Measurements from ENCODE around the gene CDK5RAP1.

Gene CDK5RAP1

DNA sequence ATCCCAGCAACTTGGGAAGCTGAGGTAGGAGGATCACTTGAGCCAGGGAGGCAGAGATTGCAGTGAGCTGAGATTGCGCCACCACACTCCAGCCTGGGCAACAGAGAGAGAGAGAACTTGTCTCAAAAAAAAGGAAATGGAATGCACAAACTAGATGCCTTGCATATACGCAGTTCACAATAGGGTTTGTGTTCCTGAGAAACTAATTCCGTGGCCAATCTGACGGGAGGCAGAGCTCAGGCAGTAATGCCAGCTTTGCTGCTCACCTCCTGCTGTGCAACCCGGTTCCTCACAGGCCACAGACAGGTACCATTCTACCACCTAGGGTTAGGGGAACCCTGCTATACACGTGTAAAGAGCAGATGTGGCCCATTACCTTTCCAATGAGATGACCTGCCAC lies 1.4 kb downstream of the CDK5RAP1 start:
- H3K4me2 ChIP-seq (ENCODE audit: low read depth, low read length, poor library complexity, severe bottlenecking) = peak overlapping the region; percentile 89
- peaks cover 33% of the 10 kb centered on the region for H3K4me1 ChIP-seq (ENCODE audit: insufficient read depth, low read length, poor library complexity, severe bottlenecking)
- H2AFZ ChIP-seq (ENCODE audit: low read length) = no peak overlapping the region
- no peaks in the 10 kb centered on the region for H3K9me2 ChIP-seq (replicated peaks; ENCODE audit: low read depth, low read length)
- peak overlapping the region; percentile 81 for H3K9ac ChIP-seq (ENCODE audit: low read depth, low read length, poor library complexity, severe bottlenecking)
- H3K4me3 ChIP-seq (ENCODE audit: low read length, poor library complexity, severe bottlenecking) = peak overlapping the region; percentile 98
- H3K9me3 ChIP-seq (ENCODE audit: insufficient read depth, low read depth, low read length) = no peaks in the 10 kb centered on the region
- H4K20me1 ChIP-seq (ENCODE audit: insufficient read depth, low read length, poor library complexity, severe bottlenecking) = peaks cover 9% of the 10 kb centered on the region
- no peaks in the 10 kb centered on the region for H3K27me3 ChIP-seq (ENCODE audit: insufficient read depth, low read length, poor library complexity, severe bottlenecking)
- TF ChIP-seq EZH2phosphoT487 (IDR thresholded peaks at IDR 0.05; ENCODE audit: borderline replicate concordance) = no peak
- TF ChIP-seq, protein P1, sequence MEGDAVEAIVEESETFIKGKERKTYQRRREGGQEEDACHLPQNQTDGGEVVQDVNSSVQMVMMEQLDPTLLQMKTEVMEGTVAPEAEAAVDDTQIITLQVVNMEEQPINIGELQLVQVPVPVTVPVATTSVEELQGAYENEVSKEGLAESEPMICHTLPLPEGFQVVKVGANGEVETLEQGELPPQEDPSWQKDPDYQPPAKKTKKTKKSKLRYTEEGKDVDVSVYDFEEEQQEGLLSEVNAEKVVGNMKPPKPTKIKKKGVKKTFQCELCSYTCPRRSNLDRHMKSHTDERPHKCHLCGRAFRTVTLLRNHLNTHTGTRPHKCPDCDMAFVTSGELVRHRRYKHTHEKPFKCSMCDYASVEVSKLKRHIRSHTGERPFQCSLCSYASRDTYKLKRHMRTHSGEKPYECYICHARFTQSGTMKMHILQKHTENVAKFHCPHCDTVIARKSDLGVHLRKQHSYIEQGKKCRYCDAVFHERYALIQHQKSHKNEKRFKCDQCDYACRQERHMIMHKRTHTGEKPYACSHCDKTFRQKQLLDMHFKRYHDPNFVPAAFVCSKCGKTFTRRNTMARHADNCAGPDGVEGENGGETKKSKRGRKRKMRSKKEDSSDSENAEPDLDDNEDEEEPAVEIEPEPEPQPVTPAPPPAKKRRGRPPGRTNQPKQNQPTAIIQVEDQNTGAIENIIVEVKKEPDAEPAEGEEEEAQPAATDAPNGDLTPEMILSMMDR (conservative IDR thresholded peaks at IDR 0.05; ENCODE audit: low read length) = no peak
- H3K36me3 ChIP-seq (ENCODE audit: insufficient read depth, low read length) = no peaks in the 10 kb centered on the region; the same call in 1 of the 2 replicates
- no peaks in the 10 kb centered on the region for H3F3A ChIP-seq (ENCODE audit: low read depth)
- peaks cover 61% of the 10 kb centered on the region for H3K79me2 ChIP-seq (ENCODE audit: insufficient read depth, low read length)

DNA sequence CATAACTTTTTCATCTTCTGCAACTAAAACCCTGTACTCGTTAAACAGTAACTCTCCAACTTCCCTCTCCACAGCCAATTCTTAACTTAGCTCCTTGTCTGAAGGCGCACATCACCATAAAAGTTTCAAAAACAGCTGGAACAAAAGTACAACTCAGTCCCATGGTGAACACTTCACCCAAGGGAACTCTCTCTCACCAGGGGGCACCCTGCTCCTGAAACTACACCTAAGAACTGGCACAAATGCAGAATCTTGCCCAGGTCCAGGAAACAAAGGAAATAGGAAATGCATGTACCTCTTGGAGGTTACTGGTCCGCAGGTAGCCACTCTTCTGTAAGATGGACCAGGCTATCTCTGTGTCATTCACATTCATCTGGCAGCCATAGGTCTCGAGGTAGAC lies 6.6 kb downstream of the CDK5RAP1 start:
- Histone ChIP-seq H3K9me2 (replicated peaks; ENCODE audit: low read depth, low read length) (no peaks in the 10 kb centered on the region), H3F3A (ENCODE audit: low read depth) (no peaks in the 10 kb centered on the region), H3K36me3 (ENCODE audit: insufficient read depth, low read length) (peaks cover 31% of the 10 kb centered on the region; the same call in 1 of the 2 replicates), H2AFZ (ENCODE audit: low read length) (no peak overlapping the region), H3K79me2 (ENCODE audit: insufficient read depth, low read length) (peaks cover 38% of the 10 kb centered on the region), H3K9ac (ENCODE audit: low read depth, low read length, poor library complexity, severe bottlenecking) (no peak overlapping the region), H3K27me3 (ENCODE audit: insufficient read depth, low read length, poor library complexity, severe bottlenecking) (no peaks in the 10 kb centered on the region), H3K4me3 (ENCODE audit: low read length, poor library complexity, severe bottlenecking) (no peak overlapping the region), H3K9me3 (ENCODE audit: insufficient read depth, low read depth, low read length) (no peaks in the 10 kb centered on the region), H3K4me2 (ENCODE audit: low read depth, low read length, poor library complexity, severe bottlenecking) (no peak overlapping the region), H3K4me1 (ENCODE audit: insufficient read depth, low read length, poor library complexity, severe bottlenecking) (peaks cover 17% of the 10 kb centered on the region), H4K20me1 (ENCODE audit: insufficient read depth, low read length, poor library complexity, severe bottlenecking) (peaks cover 8% of the 10 kb centered on the region)
- TF ChIP-seq EZH2phosphoT487 (IDR thresholded peaks at IDR 0.05; ENCODE audit: borderline replicate concordance) = no peak
- TF ChIP-seq, protein P1 (conservative IDR thresholded peaks at IDR 0.05; ENCODE audit: low read length) = peak; percentile 37

DNA sequence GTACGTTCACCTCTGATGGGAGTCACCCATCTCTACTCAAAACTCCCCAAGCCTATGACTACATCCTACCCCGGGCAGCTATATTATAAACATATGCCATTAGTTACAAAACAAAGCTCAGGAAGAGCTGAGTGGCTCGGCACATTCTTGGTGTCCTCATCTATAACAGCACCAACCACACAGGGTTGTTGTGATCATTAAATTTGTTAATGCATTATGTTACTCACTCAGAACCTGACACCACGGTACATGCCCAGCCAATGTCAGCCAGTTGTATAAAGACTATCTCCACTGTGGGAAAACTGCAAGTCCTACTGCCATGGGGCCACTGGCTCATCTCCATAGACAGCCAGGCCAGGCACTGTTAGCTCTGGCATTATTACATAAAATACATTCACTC lies 7.7 kb downstream of the CDK5RAP1 start:
- Histone ChIP-seq H3K4me1 (ENCODE audit: insufficient read depth, low read length, poor library complexity, severe bottlenecking) (peaks cover 11% of the 10 kb centered on the region), H2AFZ (ENCODE audit: low read length) (no peak overlapping the region), H4K20me1 (ENCODE audit: insufficient read depth, low read length, poor library complexity, severe bottlenecking) (peaks cover 8% of the 10 kb centered on the region), H3K36me3 (ENCODE audit: insufficient read depth, low read length) (peaks cover 31% of the 10 kb centered on the region; the same call in 1 of the 2 replicates), H3K27me3 (ENCODE audit: insufficient read depth, low read length, poor library complexity, severe bottlenecking) (no peaks in the 10 kb centered on the region), H3K9me3 (ENCODE audit: insufficient read depth, low read depth, low read length) (no peaks in the 10 kb centered on the region), H3K79me2 (ENCODE audit: insufficient read depth, low read length) (peaks cover 30% of the 10 kb centered on the region), H3K4me3 (ENCODE audit: low read length, poor library complexity, severe bottlenecking) (no peak overlapping the region), H3K9me2 (replicated peaks; ENCODE audit: low read depth, low read length) (no peaks in the 10 kb centered on the region), H3K4me2 (ENCODE audit: low read depth, low read length, poor library complexity, severe bottlenecking) (no peak overlapping the region), H3F3A (ENCODE audit: low read depth) (no peaks in the 10 kb centered on the region), H3K9ac (ENCODE audit: low read depth, low read length, poor library complexity, severe bottlenecking) (no peak overlapping the region)
- TF ChIP-seq EZH2phosphoT487 (IDR thresholded peaks at IDR 0.05; ENCODE audit: borderline replicate concordance) = no peak
- TF ChIP-seq, protein P1 (conservative IDR thresholded peaks at IDR 0.05; ENCODE audit: low read length) = no peak

All from Loucy (cell line).